Loucy (cell line): ENCODE data around the gene ALG5.

ENCODE experiments used
- H2AFZ ChIP-seq: fragments of 200-600 bp; sonication (generic); 2 replicates; pipeline ENCODE4 v1.6.0; 2016; ENCODE audit warnings: antibody characterized with exemption, mild to moderate bottlenecking, low read length, moderate library complexity
- H3F3A ChIP-seq: fragments of 200-600 bp; 2 replicates; pipeline ENCODE4 v1.6.0; 2016; ENCODE audit warnings: antibody characterized with exemption, low read depth, mild to moderate bottlenecking
- H3K27me3 ChIP-seq: fragments of 200-600 bp; sonication (generic); 2 replicates; pipeline ENCODE4 v1.6.1; 2014; ENCODE audit warnings: low read length, mild to moderate bottlenecking; ENCODE audit not compliant: insufficient read depth, poor library complexity, severe bottlenecking
- H3K36me3 ChIP-seq: fragments of 200-600 bp; sonication (generic); 2 replicates; pipeline ENCODE4 v1.6.1; 2016; ENCODE audit warnings: low read length; ENCODE audit not compliant: insufficient read depth
- H3K4me1 ChIP-seq: fragments of 200-600 bp; sonication (generic); 2 replicates; pipeline ENCODE4 v1.5.1; 2014; ENCODE audit warnings: low read length, mild to moderate bottlenecking; ENCODE audit not compliant: insufficient read depth, poor library complexity, severe bottlenecking
- H3K4me2 ChIP-seq: fragments of 200-600 bp; sonication (generic); 2 replicates; pipeline ENCODE4 v1.6.0; 2014; ENCODE audit warnings: antibody characterized with exemption, low read length, low read depth, mild to moderate bottlenecking; ENCODE audit not compliant: poor library complexity, severe bottlenecking
- H3K4me3 ChIP-seq: fragments of 200-600 bp; sonication (generic); 2 replicates; pipeline ENCODE4 v1.5.1; 2014; ENCODE audit warnings: low read length, mild to moderate bottlenecking, mixed read lengths; ENCODE audit not compliant: poor library complexity, severe bottlenecking
- H3K79me2 ChIP-seq: fragments of 200-600 bp; sonication (generic); 2 replicates; pipeline ENCODE4 v1.6.1; 2014; ENCODE audit warnings: low read length; ENCODE audit not compliant: insufficient read depth
- H3K9ac ChIP-seq: fragments of 200-600 bp; sonication (generic); 2 replicates; pipeline ENCODE4 v1.6.0; 2014; ENCODE audit warnings: mild to moderate bottlenecking, low read depth, low read length, moderate library complexity; ENCODE audit not compliant: poor library complexity, severe bottlenecking
- H3K9me2 ChIP-seq: fragments of 200-600 bp; sonication (generic); replicated peaks from 2 replicates; pipeline ENCODE4 v1.6.1; 2016; ENCODE audit warnings: low read depth, low read length, mixed read lengths
- H3K9me3 ChIP-seq: fragments of 200-600 bp; sonication (generic); 2 replicates; pipeline ENCODE4 v1.6.1; 2014; ENCODE audit warnings: mild to moderate bottlenecking, antibody characterized with exemption, low read length, low read depth; ENCODE audit not compliant: insufficient read depth
- H4K20me1 ChIP-seq: fragments of 200-600 bp; sonication (generic); 2 replicates; pipeline ENCODE4 v1.6.0; 2014; ENCODE audit warnings: antibody characterized with exemption, low read length, mild to moderate bottlenecking; ENCODE audit not compliant: insufficient read depth, poor library complexity, severe bottlenecking
- CTCF ChIP-seq: fragments of 200-600 bp; sonication (generic); conservative IDR thresholded peaks from 2 replicates; pipeline ENCODE4 v1.5.1; 2014; ENCODE audit warnings: mild to moderate bottlenecking, antibody characterized with exemption, low read length
- EZH2phosphoT487 ChIP-seq: fragments of 200-600 bp; IDR thresholded peaks from 2 replicates; pipeline ENCODE4 v1.6.1; 2018; ENCODE audit warnings: antibody characterized with exemption, mild to moderate bottlenecking, moderate library complexity, borderline replicate concordance

ALG5 gene

GRCh38 chr13:36919171-36919832 lies 79.8 kb downstream of the ALG5 start:
- Histone ChIP-seq H3K4me3 (no peak overlapping the region), H3K79me2 (no peaks in the 10 kb centered on the region), H2AFZ (no peak overlapping the region), H3K4me2 (no peak overlapping the region), H3F3A (no peaks in the 10 kb centered on the region), H4K20me1 (no peaks in the 10 kb centered on the region), H3K4me1 (no peaks in the 10 kb centered on the region), H3K27me3 (no peaks in the 10 kb centered on the region), H3K9ac (no peak overlapping the region), H3K9me3 (no peaks in the 10 kb centered on the region), H3K36me3 (no peaks in the 10 kb centered on the region), H3K9me2 (no peaks in the 10 kb centered on the region)
- no peak for TF ChIP-seq CTCF
- no peak for TF ChIP-seq EZH2phosphoT487

- no peak overlapping the region for H3K4me2 ChIP-seq
- H4K20me1 ChIP-seq: no peaks in the 10 kb centered on the region
- H3K9me3 ChIP-seq: no peaks in the 10 kb centered on the region
- H3K27me3 ChIP-seq: no peaks in the 10 kb centered on the region
- no peaks in the 10 kb centered on the region for H3K79me2 ChIP-seq
- H3F3A ChIP-seq: no peaks in the 10 kb centered on the region
- H3K9ac ChIP-seq: no peak overlapping the region
- no peaks in the 10 kb centered on the region for H3K36me3 ChIP-seq
- H2AFZ ChIP-seq: no peak overlapping the region
- H3K9me2 ChIP-seq: no peaks in the 10 kb centered on the region
- H3K4me1 ChIP-seq: no peaks in the 10 kb centered on the region
- TF ChIP-seq CTCF: no peak
- no peak for TF ChIP-seq EZH2phosphoT487
- no peak overlapping the region for H3K4me3 ChIP-seq
Observed at GRCh38 chr13:36918246-36919131, 80.7 kb downstream of the ALG5 start.

GRCh38 chr13:36917311-36917710 lies 81.8 kb downstream of the ALG5 start:
- H3F3A ChIP-seq: no peaks in the 10 kb centered on the region
- TF ChIP-seq CTCF (no peak), EZH2phosphoT487 (no peak)

More at GRCh38 chr13:36917311-36917710, 81.8 kb downstream of the ALG5 start:
- no peak overlapping the region for H3K4me3 ChIP-seq
- no peaks in the 10 kb centered on the region for H3K9me3 ChIP-seq
- no peaks in the 10 kb centered on the region for H3K4me1 ChIP-seq
- H3K9ac ChIP-seq: no peak overlapping the region
- H4K20me1 ChIP-seq: no peaks in the 10 kb centered on the region
- no peaks in the 10 kb centered on the region for H3K9me2 ChIP-seq
- no peak overlapping the region for H3K4me2 ChIP-seq
- H3K27me3 ChIP-seq: no peaks in the 10 kb centered on the region
- H2AFZ ChIP-seq: no peak overlapping the region
- no peaks in the 10 kb centered on the region for H3K36me3 ChIP-seq
- no peaks in the 10 kb centered on the region for H3K79me2 ChIP-seq
